GM19324 (cell line): ENCODE results near the gene SIGLEC12.
A peak's percentile ranks its signal among the peaks of the same experiment; 100 is the strongest.

Experiments
- ATAC-seq: cut with Tn5 transposase; IDR thresholded peaks from one replicate; pipeline ENCODE4 v1.9.1; 2021; ENCODE audit warnings: mild to moderate bottlenecking, moderate library complexity; ENCODE audit not compliant: unreplicated experiment, low FRiP score

SIGLEC12 gene

DNA sequence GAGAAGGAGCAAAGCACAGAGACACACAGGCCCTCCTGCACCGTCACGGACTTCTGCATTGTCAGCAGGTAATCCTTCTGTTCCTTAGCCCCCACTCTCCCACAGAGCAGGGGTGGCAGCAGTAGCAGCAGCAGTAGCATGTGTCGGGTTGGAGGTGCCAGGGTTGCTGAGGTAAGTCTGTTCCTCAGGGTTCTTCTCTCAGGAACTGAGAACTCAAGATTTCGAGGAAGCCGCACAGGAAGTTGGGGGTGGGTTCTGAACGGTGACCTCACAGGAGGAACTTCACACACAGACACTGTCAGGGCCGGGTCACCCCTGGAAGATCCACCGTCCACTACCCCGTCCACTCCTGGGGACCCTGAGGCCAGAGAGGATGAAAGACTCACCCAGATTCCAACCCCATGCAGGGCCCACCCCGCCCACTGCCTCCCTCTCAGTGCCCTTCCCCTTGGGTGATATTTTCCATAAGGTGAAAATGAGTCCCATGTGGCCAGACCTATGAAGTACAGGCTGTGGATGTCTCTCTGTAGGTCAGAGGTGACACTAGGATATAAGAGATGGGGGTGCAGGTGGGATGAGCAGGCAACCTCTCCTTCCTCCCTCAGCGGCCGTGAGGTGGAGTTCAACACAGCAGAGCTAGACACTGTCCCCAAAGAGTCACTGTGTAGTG lies at the start of gene SIGLEC12:
SIGLEC12 (minus strand) TSS at position 207 of the 670 bp plus-strand sequence; CDS start at position 140, 67 bp downstream.
- ATAC-seq = no peak

DNA sequence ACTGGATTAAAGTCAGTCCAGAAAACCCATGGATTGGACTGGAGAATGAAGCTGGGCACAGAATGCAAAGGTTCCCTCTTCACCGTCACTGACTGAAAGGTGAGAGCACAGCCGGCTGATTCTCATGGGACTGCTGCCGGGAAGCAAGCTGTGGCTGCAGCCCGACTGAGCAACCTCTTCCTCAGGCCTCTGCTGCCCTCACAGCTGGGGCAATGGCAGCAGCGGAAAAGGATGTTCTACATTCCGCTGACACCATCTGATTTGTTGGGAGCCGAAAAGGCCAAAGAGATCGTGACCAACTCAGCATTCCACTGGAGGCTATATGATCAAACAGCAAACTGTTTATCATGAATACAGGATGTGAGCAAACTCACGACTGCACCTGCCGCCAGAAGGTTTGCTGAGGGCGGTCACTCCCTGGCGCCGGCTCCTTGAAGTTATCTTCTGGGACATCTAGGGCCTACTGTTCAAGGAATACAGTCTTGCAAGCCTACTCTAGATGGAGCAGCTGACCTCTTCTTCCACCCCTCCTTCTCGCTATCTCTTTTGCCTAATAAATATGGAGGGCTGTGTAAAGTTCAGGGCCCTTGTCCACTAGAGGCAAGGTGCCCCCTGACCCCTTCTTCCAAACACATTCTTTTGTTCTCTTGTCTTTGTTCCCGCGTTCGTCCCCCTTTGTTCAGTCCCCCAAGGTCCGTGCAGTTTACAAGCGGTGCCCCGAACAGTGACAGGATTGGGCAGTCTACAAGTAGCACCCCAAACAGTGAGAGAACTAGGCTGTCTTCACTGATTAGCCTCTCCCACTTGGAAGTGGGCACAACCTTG lies 49.5 kb upstream of the SIGLEC12 start:
- no peak for ATAC-seq

DNA sequence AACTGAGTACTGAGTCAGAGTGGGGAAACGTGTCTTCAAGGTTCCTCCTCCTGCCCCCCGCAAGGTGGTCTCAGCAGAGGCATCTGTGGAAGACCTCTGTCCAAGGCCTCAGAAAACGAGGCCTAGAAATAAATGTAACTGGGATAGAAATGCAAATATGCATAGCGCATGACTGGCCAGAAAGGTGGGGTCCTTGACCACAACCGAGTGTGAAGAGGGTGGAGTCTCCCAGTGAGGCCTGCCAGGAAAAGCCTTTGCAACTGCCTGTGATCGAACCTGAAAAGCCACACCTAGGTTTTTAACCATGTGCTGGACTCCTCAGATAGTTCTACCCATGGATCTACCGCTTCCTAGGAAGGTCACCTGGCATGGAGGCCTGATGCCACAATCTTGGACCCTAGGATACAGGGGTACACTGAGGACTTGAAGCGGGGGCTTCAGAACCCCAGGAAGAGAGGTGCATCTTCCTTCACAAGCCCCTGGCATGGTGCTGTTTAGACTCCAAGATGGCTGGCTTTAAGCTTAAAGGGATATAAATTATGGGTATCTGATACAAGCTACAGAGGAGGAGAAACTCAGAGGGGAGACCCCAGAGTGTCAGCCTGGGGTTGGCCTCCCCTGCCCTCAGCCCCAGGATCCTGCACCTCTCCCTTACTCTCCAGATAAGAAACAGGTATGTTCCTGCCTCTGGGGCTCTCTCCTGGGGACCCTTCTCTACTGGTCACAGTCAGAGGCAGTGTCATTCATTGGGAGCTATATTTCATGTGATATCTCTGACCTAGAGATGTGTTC lies 48.1 kb upstream of the SIGLEC12 start:
- ATAC-seq = no peak

DNA sequence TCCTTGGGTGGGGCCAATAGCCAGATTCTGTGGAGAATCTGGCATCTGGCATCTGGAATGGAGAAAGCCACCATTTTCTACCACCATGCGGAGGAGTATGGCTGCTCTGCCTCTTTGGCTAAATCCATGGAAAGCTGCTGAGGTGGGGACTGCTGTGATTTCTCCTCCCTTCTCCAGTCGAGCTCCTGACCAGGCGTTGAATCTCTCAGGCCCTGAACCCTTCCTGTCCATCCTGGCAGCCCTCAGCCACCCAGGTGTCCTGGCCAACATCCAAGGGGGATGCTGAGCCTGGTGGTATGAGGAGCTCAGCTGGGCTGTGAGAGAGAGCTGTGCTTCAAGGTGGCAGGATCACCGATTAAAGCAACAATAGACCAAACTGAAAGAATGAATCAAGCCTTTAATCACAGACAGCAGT lies 47.3 kb upstream of the SIGLEC12 start:
- ATAC-seq = no peak

DNA sequence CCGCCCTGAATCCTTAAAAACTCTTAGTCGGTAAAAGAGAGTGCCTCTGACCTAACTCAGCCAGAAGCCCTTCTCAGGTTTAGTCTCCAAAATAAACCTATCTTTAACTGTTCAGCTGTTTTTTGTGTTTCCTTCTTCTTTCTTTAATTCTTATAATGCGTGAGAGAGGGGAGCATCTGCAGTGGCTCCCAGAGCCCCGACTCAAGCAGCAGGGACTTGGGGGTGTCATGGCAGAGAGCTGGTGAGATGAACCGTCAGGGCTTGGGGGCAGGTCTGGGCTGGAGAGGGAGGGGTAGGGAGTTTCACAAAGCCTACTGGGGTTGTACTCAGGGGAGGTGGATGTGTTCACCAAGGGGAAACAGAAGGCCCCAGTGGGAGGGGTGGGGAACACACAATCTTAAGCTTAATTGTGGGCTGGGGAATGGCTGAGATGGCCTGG lies 46.6 kb upstream of the SIGLEC12 start:
- ATAC-seq = no peak

DNA sequence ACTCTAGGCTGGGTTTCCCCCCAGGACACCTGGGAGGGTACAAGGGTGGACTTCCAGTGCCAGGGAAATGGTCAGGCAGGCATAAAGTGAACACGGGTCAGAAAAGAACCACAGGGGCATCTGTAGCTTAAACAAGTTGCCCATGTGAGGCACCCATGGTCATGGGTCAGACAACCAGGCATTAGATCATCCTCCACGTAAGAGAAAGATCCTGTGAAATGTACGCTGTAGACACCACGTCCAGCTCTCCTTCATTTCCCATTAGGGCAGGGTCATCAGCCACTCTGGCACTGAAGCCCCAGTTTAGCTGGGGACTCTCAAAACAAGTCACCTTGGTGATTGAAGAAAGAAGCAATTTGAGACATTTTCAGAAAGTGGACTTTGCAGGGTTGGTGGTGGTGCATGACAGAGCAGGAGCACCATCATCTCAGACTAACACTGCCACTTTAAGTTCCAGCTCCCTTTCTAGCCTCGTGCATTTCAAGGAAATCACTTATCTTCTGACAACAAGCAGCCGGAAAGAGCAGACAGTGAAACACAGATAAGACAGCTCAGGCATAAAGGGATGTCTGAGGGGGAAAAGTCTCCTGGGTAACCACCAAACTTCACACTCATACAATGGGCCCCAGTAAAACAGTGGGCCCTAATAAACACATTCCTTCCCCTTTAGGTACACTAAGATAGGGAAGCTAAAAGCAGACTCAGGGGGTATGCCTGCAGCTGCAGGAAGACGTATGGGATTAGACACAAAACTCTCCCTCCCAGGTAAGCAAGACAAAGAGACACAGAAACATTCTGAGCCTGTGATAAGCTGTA lies 46.0 kb upstream of the SIGLEC12 start:
- no peak for ATAC-seq

DNA sequence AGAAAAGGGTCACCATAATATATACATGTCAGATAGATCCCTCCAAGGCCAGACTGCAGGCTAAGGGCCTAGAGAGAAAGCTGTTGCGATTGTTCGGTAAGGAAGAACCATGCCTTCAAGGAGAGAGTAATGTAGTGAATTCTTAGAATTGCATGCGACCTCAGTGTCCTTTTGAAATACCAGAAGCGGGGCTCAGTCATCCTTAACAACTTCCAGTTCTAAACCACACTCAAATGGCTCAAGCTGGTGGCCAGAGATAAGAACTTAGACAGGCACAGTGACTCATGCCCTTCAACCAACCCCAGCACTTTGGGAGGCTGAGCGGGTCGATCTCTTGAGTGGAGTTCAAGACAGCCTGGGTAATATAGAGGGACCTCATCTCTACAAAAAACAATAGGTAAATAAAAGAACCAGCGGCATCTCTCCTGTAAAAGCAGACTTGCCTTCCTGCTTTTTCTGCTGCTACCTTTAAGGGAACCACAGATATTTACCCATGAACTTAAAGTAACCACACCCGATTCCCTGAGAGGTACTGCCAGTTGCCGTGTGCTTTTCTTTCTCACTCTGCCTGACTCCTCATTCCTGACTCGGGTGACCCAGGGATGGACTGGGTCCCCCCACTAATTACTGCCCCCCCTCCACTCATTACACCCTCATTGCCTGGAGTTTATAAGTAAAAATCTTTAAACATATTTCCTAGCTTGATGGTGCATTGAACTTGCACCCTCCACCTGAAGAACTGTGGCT lies 45.2 kb upstream of the SIGLEC12 start:
- no peak for ATAC-seq

DNA sequence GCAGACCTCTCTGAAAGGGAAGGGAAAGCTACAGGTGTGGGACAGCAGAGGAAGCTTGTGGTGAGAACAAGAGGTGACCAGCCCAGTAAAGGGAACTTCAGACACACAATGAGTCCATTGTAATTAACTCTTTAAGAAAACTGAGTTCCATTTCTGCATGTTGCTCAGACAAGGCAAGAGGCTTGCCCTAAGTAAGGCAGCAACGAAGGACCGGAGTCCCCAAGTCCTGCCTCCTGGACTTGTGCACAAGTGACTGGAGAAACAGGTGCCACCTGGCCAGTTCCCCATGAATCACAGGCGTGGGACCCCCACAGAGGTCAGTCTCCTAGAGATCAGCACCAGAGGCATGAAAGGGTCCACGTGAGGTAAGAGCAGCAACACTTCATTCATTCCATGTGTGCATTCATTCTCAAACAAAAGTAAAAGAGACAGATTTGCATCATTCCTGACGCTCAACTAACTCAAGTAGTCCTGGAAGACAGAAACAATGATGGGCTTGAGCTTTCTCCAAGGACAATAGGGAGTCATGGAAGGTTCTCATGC lies 44.6 kb upstream of the SIGLEC12 start:
- no peak for ATAC-seq

DNA sequence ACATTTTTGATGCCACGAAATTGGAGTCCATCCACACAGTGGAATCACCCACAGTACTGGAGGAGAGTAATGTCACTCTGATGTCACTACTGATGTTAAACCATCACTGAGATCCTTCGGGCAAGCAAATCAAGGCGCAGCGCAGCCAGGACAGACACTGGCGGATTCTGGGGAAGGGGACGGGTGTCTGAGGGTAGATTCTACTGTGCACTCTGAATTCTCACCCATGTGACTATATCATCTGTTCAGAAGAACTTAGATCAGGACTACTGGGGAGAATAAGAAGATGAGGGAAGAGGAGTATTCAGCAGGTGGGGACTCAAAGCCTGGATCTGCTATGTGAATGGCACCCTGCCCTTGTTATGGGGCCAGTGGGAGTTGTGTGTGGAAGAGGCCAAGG lies 42.4 kb upstream of the SIGLEC12 start:
- ATAC-seq = no peak

DNA sequence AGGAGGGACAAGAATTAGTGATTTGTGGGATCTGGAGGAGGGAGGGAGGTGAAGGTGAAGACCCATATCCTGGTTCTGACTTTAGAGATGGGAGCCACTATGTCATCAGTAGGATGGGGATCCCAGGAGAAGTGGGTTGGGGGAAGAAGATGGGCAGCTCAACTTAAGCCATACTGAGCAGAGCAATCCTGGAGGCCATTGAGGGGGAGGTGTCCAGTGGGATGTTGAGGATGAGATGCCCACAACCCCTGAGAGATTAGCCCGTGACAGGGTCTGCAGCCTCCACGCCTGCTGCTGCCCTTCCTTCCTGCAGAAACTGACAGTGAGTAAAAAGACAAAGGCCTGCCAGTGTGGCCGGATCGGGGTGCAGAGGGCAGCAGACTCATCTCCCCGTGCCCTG lies 41.1 kb upstream of the SIGLEC12 start:
- ATAC-seq = no peak

DNA sequence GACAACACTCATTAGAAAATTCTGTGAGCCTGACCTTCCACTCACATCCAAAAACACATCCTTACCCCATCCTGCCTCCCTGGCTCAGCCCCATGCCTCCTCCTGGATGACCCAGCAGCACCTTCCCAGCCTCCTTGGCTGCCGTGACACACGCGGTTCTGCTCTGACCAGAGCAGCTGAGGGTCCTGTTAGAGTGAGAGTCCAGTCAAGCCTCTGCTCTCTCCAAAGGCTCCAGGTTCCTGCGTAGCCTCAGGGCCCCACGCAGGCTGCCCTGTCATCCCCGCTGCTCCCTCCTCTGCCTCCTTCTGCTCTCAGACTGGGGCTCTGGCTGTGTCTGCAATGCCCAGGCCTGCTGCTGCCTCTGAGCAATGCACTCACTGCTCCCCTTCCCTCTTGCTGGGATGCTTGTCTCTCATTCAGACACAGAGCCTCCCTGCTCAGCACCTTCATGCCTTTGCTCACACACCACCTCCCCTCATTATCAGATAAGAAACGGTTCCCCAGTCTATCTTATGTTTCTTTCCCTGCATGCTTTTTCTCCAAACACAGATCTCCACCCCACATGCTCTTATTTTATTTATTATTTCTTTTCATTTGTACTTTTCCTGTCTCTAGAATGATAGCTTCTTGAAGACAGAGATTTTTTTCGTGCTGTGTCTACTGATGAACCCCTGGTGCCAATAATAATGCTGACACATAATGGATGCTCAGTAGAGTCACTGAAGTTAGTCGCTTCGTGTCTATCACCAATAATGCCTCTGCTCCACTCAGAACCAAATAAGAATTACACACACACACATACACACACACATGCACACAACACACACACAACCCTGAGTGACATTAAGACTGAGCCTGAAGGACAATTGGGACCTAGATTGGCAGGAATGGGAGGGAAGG lies 40.1 kb upstream of the SIGLEC12 start:
- ATAC-seq = no peak

DNA sequence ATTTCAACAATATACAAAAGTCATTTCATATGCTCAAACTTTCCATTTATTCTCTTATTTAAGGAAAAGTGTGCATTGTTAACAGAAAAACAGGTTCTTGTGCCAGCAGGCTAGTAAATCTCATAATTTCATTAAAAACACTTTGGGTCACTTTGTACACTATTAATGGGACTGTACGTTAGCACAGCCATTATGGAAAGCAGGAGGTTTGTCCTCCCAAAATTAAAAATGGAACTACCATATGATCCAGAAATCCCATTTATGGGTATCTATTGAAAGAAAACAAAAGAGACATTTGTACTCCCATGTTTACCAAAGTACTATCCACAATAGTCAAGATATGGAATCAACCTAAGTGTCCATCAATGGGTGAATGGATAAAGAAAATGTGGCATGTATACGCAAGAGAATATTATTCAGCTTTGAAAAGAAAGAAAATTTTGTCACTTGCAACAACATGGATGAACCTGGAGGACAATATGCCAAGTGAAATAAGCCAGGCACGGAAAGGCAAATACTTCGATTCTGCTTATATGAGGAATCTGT lies 38.3 kb upstream of the SIGLEC12 start:
- ATAC-seq = no peak

DNA sequence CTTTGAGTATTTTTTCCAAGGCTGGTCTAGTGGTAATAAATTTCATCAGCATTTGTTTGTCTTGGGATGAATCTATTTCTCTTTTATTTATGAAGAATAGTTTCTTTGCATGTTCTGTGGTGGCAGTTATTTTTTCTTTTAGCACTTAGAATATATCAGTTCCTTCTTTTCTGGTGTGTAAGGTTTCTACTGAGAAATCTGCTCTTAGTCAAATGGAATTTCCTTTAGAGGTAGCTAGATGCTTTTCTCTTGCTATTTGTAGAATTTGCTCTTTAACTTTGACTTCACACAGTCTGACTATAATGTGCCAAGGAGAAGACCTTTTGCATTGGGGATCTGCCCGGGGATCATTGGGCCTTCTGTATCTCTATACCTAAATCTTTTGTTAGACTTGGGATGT lies 33.9 kb upstream of the SIGLEC12 start:
- ATAC-seq = no peak

DNA sequence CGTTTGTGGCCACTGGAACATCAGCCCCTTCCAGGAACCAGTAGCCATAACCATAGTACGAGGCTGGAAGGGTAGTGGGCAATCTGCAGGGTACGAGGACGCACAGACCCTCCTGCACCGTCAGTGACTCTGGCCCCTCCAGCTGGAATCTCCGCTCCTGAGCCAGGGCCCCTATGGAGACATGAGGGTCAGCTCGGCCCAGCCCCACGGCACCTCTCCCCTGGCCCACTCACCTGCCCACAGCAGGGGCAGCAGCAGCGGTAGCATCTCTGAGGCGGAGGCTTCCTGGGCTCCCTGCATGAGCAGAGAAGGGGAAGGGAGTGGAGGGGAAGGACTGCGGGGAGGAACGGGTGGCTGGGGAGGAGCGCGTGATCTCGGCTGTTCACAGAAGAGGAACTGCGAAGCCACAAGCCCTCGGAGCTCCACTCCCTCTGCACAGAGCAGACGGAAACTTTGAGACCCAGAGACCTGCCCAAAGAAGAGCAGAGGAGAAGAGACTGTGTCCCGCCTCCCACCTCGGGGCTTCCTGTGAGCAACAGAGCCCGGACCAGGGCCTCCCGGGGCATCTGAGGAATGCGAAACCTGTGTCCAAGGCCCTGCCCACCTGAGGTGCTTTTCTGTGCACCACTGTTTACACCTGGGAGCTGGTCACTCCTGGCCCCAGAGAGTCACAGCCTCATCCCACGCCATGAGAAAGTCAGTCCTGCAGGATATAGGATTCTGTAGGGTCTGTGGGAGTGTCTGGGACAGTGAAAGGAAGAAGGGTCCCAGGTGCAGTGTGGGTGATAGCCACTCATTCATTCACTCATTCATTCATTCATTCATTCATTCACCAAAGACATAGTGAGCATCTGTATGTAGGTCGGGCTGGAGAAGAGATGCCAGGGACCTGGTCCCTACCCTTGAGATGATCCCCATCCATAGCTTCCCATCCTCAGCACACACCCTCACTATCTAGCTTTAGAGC lies 30.0 kb upstream of the SIGLEC12 start, which contains the start of gene SIGLEC6:
SIGLEC6 (minus strand) TSS at position 322 of the 967 bp plus-strand sequence; CDS start at position 300, 22 bp downstream.
- ATAC-seq = peak; percentile 59

DNA sequence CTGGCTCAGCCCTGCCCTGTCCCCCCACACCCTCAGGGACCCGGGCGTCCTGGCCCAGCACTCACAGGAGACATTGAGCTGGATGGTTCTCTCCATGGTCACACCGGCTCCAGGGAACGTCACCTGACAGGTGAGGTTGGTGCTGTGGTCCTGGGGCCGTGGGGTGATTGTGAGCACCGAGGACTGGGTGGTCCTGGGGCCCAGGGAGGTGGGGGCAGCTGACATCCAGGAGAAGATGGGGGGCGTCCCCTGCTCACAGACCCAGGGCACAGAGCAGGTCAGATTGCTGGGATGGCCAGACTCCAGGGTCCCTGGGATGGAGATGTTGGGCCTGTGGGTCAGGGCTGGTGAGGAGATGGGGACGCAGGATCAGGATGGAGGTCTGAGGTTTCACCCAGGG lies 29.0 kb upstream of the SIGLEC12 start:
- ATAC-seq = no peak

DNA sequence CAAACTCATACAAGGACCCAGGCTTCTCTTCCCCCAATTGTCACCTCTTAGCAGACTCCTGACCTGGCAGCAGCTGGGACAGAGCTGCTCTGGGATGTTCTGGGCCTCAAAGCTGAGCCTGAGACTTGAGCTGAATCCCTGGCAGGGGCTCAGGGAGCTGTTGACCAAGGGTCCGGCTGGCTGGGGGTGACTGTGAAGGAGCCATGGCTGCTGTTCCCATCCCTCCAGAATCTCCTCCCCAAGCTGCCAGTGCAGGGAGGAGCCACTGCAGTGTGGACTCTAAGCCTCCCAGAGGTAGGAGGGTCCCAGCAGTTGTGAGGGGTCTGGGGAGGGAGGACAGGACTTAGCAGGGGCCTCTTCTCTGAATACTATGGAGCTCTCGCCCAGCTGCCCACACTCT lies 27.7 kb upstream of the SIGLEC12 start:
- ATAC-seq = no peak

DNA sequence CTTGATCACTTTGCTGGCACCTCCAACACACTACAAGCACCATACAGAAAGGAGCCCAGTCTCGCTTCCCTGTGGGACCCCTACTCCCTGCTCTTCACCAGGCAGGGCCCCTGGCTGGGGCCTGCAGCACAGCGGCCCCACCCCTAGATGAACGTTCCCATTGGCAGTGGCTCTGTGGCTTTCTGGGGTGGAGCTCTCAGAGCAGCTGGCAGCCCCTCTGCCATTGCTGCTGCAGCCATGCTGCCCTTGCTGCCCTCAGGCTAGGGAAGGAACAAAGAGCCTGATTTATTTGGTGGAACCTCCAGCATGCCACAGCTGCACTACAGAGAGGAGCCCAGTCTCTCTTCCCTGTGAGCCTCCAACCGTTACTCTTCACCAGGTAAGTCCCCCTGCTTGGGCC lies 24.1 kb upstream of the SIGLEC12 start:
- no peak for ATAC-seq
